HepG2 (cell line): ENCODE data around the gene CHRD. TPM values are rescaled to one million over a fixed set of nuclear protein-coding genes. Genes with fewer than 3 reads are reported as not detected.

Experiments used
- EP300 ChIP-seq, 3 experiments: sonication (generic) in 1 of 3; formaldehyde crosslinking in 1 of 3; IDR thresholded peaks; 2 replicates each; pipeline versions ENCODE4 v1.5.1 to v1.6.1; 2011 to 2020; ENCODE audit warnings: low read depth in 2 of 3, low read length in 2 of 3, borderline replicate concordance in 1 of 3, improper control_type of control experiment in 1 of 3, mild to moderate bottlenecking in 1 of 3, missing genetic modification reagents in 1 of 3, moderate library complexity in 1 of 3
- FOXJ3 ChIP-seq: sonication (generic); formaldehyde crosslinking; IDR thresholded peaks from 2 replicates; pipeline ENCODE4 v1.4.0; 2020; ENCODE audit warnings: missing genetic modification reagents, mild to moderate bottlenecking, borderline replicate concordance
- HNF4G ChIP-seq, 2 experiments: sonication (generic) in 1 of 2; formaldehyde crosslinking in 1 of 2; IDR thresholded peaks; 2 replicates each; pipeline versions ENCODE4 v1.4.0 to v1.6.1; 2011 to 2020; ENCODE audit warnings: borderline replicate concordance in 2 of 2, low read depth in 2 of 2, mild to moderate bottlenecking in 2 of 2, low read length in 1 of 2, missing genetic modification reagents in 1 of 2, moderate library complexity in 1 of 2
- KLF16 ChIP-seq, 2 experiments: sonication (generic) in 1 of 2; formaldehyde crosslinking in 1 of 2; IDR thresholded peaks; 2 replicates each; pipeline versions ENCODE4 v1.6.1 to v1.8.0; 2016 to 2023; ENCODE audit warnings: missing genetic modification reagents in 2 of 2, missing compliant biosample characterization in 1 of 2
- MEIS1 ChIP-seq: sonication (generic); formaldehyde crosslinking; IDR thresholded peaks from 2 replicates; pipeline ENCODE4 v1.9.0; 2021; ENCODE audit warnings: mild to moderate bottlenecking, missing genetic modification reagents, moderate library complexity, borderline replicate concordance
- PAF1 ChIP-seq: IDR thresholded peaks from 2 replicates; pipeline ENCODE4 v1.6.1; 2016; ENCODE audit warnings: missing genetic modification reagents, missing compliant biosample characterization
- REST ChIP-seq, 2 experiments: IDR thresholded peaks; 2 replicates each; pipeline ENCODE4 v1.6.1; 2011 to 2012; ENCODE audit warnings: low read length in 2 of 2, borderline replicate concordance in 1 of 2, low read depth in 1 of 2, mild to moderate bottlenecking in 1 of 2, moderate library complexity in 1 of 2
- RFXANK ChIP-seq: IDR thresholded peaks from 2 replicates; pipeline ENCODE4 v1.6.1; 2016
- SALL1 ChIP-seq: sonication (generic); formaldehyde crosslinking; IDR thresholded peaks from 2 replicates; pipeline ENCODE4 v1.8.0; 2022; ENCODE audit warnings: mild to moderate bottlenecking, missing genetic modification reagents
- SALL2 ChIP-seq: sonication (generic); formaldehyde crosslinking; IDR thresholded peaks from 2 replicates; pipeline ENCODE4 v1.8.1; 2023; ENCODE audit warnings: mild to moderate bottlenecking, missing genetic modification reagents, inconsistent platforms
- SIX1 ChIP-seq: sonication (generic); formaldehyde crosslinking; IDR thresholded peaks from 2 replicates; pipeline ENCODE4 v1.4.0; 2020; ENCODE audit warnings: missing genetic modification reagents, borderline replicate concordance
- SIX4 ChIP-seq: sonication (generic); formaldehyde crosslinking; IDR thresholded peaks from 2 replicates; pipeline ENCODE4 v1.4.0; 2020; ENCODE audit warnings: missing genetic modification reagents
- SRSF1 ChIP-seq: fragments of 200-400 bp; formaldehyde crosslinking; optimal IDR thresholded peaks from 2 replicates; pipeline ENCODE3; 2017; ENCODE audit warnings: mild to moderate bottlenecking, low read depth, low read length, moderate library complexity
- SUZ12 ChIP-seq: fragments of 150-350 bp; IDR thresholded peaks from 2 replicates; pipeline ENCODE4 v1.6.1; 2014; ENCODE audit warnings: low read depth, low read length
- YEATS4 ChIP-seq: sonication (generic); formaldehyde crosslinking; IDR thresholded peaks from 2 replicates; pipeline ENCODE4 v1.4.0; 2020; ENCODE audit warnings: missing genetic modification reagents, borderline replicate concordance
- ZNF18 ChIP-seq: sonication (generic); formaldehyde crosslinking; IDR thresholded peaks from 2 replicates; pipeline ENCODE4 v1.8.0; 2022; ENCODE audit warnings: mild to moderate bottlenecking, missing genetic modification reagents; ENCODE audit not compliant: insufficient replicate concordance
- ZNF260 ChIP-seq: sonication (generic); formaldehyde crosslinking; IDR thresholded peaks from 2 replicates; pipeline ENCODE4 v1.4.0; 2020; ENCODE audit warnings: missing genetic modification reagents, low read depth, mild to moderate bottlenecking, borderline replicate concordance
- ZNF674 ChIP-seq: sonication (generic); formaldehyde crosslinking; IDR thresholded peaks from 2 replicates; pipeline ENCODE4 v1.5.0; 2020; ENCODE audit warnings: low read depth, mild to moderate bottlenecking, missing genetic modification reagents
- ZNF709 ChIP-seq: sonication (generic); formaldehyde crosslinking; IDR thresholded peaks from 2 replicates; pipeline ENCODE4 v1.5.0; 2020; ENCODE audit warnings: mild to moderate bottlenecking, missing genetic modification reagents
- polyA plus RNA-seq, 8 experiments: library from polyadenylated mRNA; depleted of rRNA in 3 of 8; stranded (reverse) in 7 of 8; unstranded in 1 of 8; fragments of >200 nt; fragmentation: Illumina TruSeq in 4 of 8; extraction: Trizol in 4 of 8; gene quantifications; 2 replicates each; pipeline versions ENCODE4 v1.2.1 to v1.2.3, GENCODE V29; 2011 to 2016; ENCODE audit warnings: low read depth in 4 of 8, missing spikeins in 1 of 8, mixed read lengths in 1 of 8; ENCODE audit not compliant: insufficient read depth in 1 of 8
- total RNA-seq, 5 experiments: library from RNA; depleted of rRNA; stranded (reverse); fragments of >200 nt; fragmentation: Illumina TruSeq; extraction: Trizol; gene quantifications; 2 replicates each; pipeline ENCODE4 v1.2.3, GENCODE V29; 2016; ENCODE audit warnings: low read depth in 1 of 5
- TF ChIP-seq, protein P1 (sequence below): sonication (generic); formaldehyde crosslinking; IDR thresholded peaks from 2 replicates; pipeline ENCODE4 v1.9.0; 2021; ENCODE audit warnings: missing genetic modification reagents, mild to moderate bottlenecking, borderline replicate concordance

CHRD gene
- total and polyA plus RNA-seq, 2 of the 13 experiments (the other 11 are each of a cell fraction or from before 2014, with no cell fraction given): 22.2 to 35.2 TPM

- no peak for TF ChIP-seq REST (IDR thresholded peaks at IDR 0.05; ENCODE audit: borderline replicate concordance in 1 of 2, low read depth in 1 of 2, low read length in 2 of 2)
- peak; percentile 69 for TF ChIP-seq SRSF1
- peak; percentile 77; the same call in 1 of the 2 replicates for TF ChIP-seq ZNF674 (CRISPR knock-in tag)
- TF ChIP-seq MEIS1 (CRISPR knock-in tag): 0 out of 2 replicates have a peak, but pooled peaks have one; percentile 54
- TF ChIP-seq RFXANK (CRISPR knock-in tag): no peak
- TF ChIP-seq YEATS4: no peak
- no peak for TF ChIP-seq SALL2
- 0 out of 2 replicates have a peak, but pooled peaks have one; percentile 52 for TF ChIP-seq SIX4 (CRISPR knock-in tag)
- TF ChIP-seq HNF4G (IDR thresholded peaks at IDR 0.05; ENCODE audit: borderline replicate concordance, low read depth, low read length): no peak
- 0 out of 2 replicates have a peak, but pooled peaks have one; percentile 34 for TF ChIP-seq HNF4G (CRISPR knock-in tag; IDR thresholded peaks at IDR 0.05; ENCODE audit: borderline replicate concordance, low read depth)
- TF ChIP-seq, protein P1, sequence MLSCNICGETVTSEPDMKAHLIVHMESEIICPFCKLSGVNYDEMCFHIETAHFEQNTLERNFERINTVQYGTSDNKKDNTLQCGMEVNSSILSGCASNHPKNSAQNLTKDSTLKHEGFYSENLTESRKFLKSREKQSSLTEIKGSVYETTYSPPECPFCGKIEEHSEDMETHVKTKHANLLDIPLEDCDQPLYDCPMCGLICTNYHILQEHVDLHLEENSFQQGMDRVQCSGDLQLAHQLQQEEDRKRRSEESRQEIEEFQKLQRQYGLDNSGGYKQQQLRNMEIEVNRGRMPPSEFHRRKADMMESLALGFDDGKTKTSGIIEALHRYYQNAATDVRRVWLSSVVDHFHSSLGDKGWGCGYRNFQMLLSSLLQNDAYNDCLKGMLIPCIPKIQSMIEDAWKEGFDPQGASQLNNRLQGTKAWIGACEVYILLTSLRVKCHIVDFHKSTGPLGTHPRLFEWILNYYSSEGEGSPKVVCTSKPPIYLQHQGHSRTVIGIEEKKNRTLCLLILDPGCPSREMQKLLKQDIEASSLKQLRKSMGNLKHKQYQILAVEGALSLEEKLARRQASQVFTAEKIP: no peak
- TF ChIP-seq SALL1 (CRISPR knock-in tag): peak; percentile 72
- no peak; a peak in 1 of 4 replicates for TF ChIP-seq EP300 (IDR thresholded peaks at IDR 0.05; ENCODE audit: low read depth in 2 of 2, low read length in 2 of 2)
- no peak; the same call in 1 of the 2 replicates for TF ChIP-seq EP300 (CRISPR knock-in tag; IDR thresholded peaks at IDR 0.05; ENCODE audit: borderline replicate concordance)
- TF ChIP-seq KLF16 (CRISPR knock-in tag; IDR thresholded peaks at IDR 0.05): peak in 1 of 2 experiments; percentile 55; a peak in 2 of 4 replicates
- no peak for TF ChIP-seq ZNF260
- TF ChIP-seq ZNF709 (CRISPR knock-in tag): no peak
- TF ChIP-seq FOXJ3: no peak
- no peak for TF ChIP-seq SIX1 (CRISPR knock-in tag)
- TF ChIP-seq ZNF18 (CRISPR knock-in tag): no peak
- no peak for TF ChIP-seq SUZ12
- peak; percentile 80 for TF ChIP-seq PAF1 (CRISPR knock-in tag)
These were observed 44.0 kb upstream of the CHRD start (continued) for GRCh38 chr3:184335661-184336546.
